ENCODE measurements around the gene PDZRN3.

The PDZRN3 gene

DNA sequence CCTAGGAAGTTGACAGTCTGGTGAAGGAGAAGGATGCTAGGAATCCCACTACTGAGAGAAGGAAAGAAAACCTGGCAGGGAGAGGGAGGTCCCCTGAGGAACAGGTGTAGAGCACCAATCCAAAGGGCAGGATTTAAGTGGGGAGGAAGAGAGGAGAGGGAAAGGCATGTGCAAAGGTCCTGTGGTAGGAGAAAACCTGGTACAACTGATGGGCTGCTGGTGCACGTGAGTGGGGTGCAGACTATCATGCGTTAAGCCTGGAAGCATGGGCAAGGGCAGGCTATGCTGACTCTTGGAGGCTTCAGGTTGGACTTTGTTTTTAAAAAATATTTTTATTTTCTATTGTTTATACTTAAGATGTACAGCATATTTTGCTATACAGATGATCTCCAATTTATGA lies 209.6 kb downstream of the PDZRN3 start:
- ATAC-seq, result no peak
- TF ChIP-seq ZNF70 (CRISPR knock-in tag; IDR thresholded peaks at IDR 0.05), result no peak
- TF ChIP-seq SNAI2 (CRISPR knock-in tag; IDR thresholded peaks at IDR 0.05), result no peak
- TF ChIP-seq, protein P1, sequence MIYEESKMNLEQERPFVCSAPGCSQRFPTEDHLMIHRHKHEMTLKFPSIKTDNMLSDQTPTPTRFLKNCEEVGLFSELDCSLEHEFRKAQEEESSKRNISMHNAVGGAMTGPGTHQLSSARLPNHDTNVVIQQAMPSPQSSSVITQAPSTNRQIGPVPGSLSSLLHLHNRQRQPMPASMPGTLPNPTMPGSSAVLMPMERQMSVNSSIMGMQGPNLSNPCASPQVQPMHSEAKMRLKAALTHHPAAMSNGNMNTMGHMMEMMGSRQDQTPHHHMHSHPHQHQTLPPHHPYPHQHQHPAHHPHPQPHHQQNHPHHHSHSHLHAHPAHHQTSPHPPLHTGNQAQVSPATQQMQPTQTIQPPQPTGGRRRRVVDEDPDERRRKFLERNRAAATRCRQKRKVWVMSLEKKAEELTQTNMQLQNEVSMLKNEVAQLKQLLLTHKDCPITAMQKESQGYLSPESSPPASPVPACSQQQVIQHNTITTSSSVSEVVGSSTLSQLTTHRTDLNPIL (CRISPR knock-in tag; IDR thresholded peaks at IDR 0.05; ENCODE audit: low read depth), result no peak
- TF ChIP-seq ZFP30 (CRISPR knock-in tag; IDR thresholded peaks at IDR 0.05), result no peak
- no peak for TF ChIP-seq CSDC2 (CRISPR knock-in tag; IDR thresholded peaks at IDR 0.05)
- no peak for TF ChIP-seq ZNF8 (CRISPR knock-in tag; IDR thresholded peaks at IDR 0.05)
- TF ChIP-seq, protein P2, sequence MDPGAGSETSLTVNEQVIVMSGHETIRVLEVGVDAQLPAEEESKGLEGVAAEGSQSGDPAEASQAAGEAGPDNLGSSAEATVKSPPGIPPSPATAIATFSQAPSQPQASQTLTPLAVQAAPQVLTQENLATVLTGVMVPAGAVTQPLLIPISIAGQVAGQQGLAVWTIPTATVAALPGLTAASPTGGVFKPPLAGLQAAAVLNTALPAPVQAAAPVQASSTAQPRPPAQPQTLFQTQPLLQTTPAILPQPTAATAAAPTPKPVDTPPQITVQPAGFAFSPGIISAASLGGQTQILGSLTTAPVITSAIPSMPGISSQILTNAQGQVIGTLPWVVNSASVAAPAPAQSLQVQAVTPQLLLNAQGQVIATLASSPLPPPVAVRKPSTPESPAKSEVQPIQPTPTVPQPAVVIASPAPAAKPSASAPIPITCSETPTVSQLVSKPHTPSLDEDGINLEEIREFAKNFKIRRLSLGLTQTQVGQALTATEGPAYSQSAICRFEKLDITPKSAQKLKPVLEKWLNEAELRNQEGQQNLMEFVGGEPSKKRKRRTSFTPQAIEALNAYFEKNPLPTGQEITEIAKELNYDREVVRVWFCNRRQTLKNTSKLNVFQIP (CRISPR knock-in tag; IDR thresholded peaks at IDR 0.05; ENCODE audit: borderline replicate concordance, low read depth), result no peak
- TF ChIP-seq, protein P3, sequence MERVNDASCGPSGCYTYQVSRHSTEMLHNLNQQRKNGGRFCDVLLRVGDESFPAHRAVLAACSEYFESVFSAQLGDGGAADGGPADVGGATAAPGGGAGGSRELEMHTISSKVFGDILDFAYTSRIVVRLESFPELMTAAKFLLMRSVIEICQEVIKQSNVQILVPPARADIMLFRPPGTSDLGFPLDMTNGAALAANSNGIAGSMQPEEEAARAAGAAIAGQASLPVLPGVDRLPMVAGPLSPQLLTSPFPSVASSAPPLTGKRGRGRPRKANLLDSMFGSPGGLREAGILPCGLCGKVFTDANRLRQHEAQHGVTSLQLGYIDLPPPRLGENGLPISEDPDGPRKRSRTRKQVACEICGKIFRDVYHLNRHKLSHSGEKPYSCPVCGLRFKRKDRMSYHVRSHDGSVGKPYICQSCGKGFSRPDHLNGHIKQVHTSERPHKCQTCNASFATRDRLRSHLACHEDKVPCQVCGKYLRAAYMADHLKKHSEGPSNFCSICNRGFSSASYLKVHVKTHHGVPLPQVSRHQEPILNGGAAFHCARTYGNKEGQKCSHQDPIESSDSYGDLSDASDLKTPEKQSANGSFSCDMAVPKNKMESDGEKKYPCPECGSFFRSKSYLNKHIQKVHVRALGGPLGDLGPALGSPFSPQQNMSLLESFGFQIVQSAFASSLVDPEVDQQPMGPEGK (CRISPR knock-in tag; IDR thresholded peaks at IDR 0.05; ENCODE audit: borderline replicate concordance), result no peak
- TF ChIP-seq TOX (CRISPR knock-in tag; IDR thresholded peaks at IDR 0.05; ENCODE audit: borderline replicate concordance), result no peak
- TF ChIP-seq GLIS3 (CRISPR knock-in tag; IDR thresholded peaks at IDR 0.05), result no peak
- no peak for TF ChIP-seq ESRRG (CRISPR knock-in tag; IDR thresholded peaks at IDR 0.05)
- TF ChIP-seq, protein P4, sequence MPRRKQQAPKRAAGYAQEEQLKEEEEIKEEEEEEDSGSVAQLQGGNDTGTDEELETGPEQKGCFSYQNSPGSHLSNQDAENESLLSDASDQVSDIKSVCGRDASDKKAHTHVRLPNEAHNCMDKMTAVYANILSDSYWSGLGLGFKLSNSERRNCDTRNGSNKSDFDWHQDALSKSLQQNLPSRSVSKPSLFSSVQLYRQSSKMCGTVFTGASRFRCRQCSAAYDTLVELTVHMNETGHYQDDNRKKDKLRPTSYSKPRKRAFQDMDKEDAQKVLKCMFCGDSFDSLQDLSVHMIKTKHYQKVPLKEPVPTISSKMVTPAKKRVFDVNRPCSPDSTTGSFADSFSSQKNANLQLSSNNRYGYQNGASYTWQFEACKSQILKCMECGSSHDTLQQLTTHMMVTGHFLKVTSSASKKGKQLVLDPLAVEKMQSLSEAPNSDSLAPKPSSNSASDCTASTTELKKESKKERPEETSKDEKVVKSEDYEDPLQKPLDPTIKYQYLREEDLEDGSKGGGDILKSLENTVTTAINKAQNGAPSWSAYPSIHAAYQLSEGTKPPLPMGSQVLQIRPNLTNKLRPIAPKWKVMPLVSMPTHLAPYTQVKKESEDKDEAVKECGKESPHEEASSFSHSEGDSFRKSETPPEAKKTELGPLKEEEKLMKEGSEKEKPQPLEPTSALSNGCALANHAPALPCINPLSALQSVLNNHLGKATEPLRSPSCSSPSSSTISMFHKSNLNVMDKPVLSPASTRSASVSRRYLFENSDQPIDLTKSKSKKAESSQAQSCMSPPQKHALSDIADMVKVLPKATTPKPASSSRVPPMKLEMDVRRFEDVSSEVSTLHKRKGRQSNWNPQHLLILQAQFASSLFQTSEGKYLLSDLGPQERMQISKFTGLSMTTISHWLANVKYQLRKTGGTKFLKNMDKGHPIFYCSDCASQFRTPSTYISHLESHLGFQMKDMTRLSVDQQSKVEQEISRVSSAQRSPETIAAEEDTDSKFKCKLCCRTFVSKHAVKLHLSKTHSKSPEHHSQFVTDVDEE (CRISPR knock-in tag; IDR thresholded peaks at IDR 0.05), result no peak
- no peak for TF ChIP-seq BACH2 (CRISPR knock-in tag; IDR thresholded peaks at IDR 0.05; ENCODE audit: borderline replicate concordance)
- TF ChIP-seq TCF4 (CRISPR knock-in tag; IDR thresholded peaks at IDR 0.05; ENCODE audit: borderline replicate concordance), result no peak
- TF ChIP-seq ZNF565 (CRISPR knock-in tag; conservative IDR thresholded peaks at IDR 0.05; ENCODE audit: low read depth), result no peak

DNA sequence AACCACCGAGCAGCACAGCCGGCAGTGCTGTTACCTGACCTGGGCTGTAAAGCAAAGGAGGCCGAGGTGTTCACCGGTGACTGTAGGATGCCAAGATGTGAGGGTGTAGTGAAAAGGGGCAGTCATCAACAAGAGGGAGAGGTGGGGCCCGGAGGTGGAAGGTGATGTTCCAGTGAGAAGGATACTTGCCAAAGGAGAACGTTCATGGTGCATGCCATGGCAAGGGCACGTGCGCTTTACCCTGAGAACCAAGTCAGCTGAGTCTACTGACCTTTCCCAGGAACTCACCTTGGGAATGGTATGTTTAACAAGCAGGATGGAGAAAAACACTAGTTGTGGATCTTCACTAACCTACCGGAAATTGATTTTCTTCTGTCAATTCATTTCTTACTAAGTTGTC lies 211.1 kb downstream of the PDZRN3 start:
- ATAC-seq, result no peak
- no peak for TF ChIP-seq ARNTL (CRISPR knock-in tag; IDR thresholded peaks at IDR 0.05; ENCODE audit: borderline replicate concordance, low read depth)
- no peak for TF ChIP-seq ZNF8 (CRISPR knock-in tag; IDR thresholded peaks at IDR 0.05)
- no peak for TF ChIP-seq SNAI2 (CRISPR knock-in tag; IDR thresholded peaks at IDR 0.05)
- TF ChIP-seq ZFP3 (CRISPR knock-in tag; IDR thresholded peaks at IDR 0.05), result no peak
- no peak for TF ChIP-seq RARB (CRISPR knock-in tag; IDR thresholded peaks at IDR 0.05)
- no peak for TF ChIP-seq BACH2 (CRISPR knock-in tag; IDR thresholded peaks at IDR 0.05; ENCODE audit: borderline replicate concordance)
- TF ChIP-seq GLIS3 (CRISPR knock-in tag; IDR thresholded peaks at IDR 0.05), result no peak
- TF ChIP-seq, protein P3 (CRISPR knock-in tag; IDR thresholded peaks at IDR 0.05; ENCODE audit: borderline replicate concordance), result no peak
- no peak for TF ChIP-seq TCF4 (CRISPR knock-in tag; IDR thresholded peaks at IDR 0.05; ENCODE audit: borderline replicate concordance)
- TF ChIP-seq ISL1 (CRISPR knock-in tag; IDR thresholded peaks at IDR 0.05), result no peak
- no peak for TF ChIP-seq ZC3H10 (CRISPR knock-in tag; IDR thresholded peaks at IDR 0.05)
- no peak for TF ChIP-seq ZNF70 (CRISPR knock-in tag; IDR thresholded peaks at IDR 0.05)
- TF ChIP-seq TOX (CRISPR knock-in tag; IDR thresholded peaks at IDR 0.05; ENCODE audit: borderline replicate concordance), result no peak

DNA sequence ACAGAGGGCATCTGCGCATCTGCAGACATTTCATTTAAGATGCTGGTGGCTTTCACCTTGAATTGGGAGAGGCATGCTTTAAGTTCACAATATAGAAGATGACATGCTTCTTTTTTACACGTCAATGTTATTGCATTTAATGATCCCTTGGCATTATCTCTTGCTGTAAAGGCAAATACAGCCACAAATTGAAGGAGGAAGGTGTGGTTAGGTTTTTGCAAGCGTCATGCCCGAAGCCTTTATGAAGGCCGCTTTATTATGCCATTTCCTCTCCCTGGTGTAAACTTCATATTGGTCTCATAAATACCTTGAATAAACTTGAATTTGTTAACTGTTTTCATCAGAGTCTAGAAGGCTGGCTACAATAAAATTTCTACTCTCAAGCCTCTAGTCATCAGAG lies 212.7 kb downstream of the PDZRN3 start:
- no peak for ATAC-seq
- TF ChIP-seq, protein P3 (CRISPR knock-in tag; IDR thresholded peaks at IDR 0.05; ENCODE audit: borderline replicate concordance), result no peak
- TF ChIP-seq, protein P4 (CRISPR knock-in tag; IDR thresholded peaks at IDR 0.05), result no peak
- TF ChIP-seq SNAI2 (CRISPR knock-in tag; IDR thresholded peaks at IDR 0.05) (no peak), ZNF565 (CRISPR knock-in tag; conservative IDR thresholded peaks at IDR 0.05; ENCODE audit: low read depth) (no peak), BACH2 (CRISPR knock-in tag; IDR thresholded peaks at IDR 0.05; ENCODE audit: borderline replicate concordance) (no peak), ZC3H10 (CRISPR knock-in tag; IDR thresholded peaks at IDR 0.05) (no peak), CSDC2 (CRISPR knock-in tag; IDR thresholded peaks at IDR 0.05) (no peak), ISL1 (CRISPR knock-in tag; IDR thresholded peaks at IDR 0.05) (no peak), ARNTL (CRISPR knock-in tag; IDR thresholded peaks at IDR 0.05; ENCODE audit: borderline replicate concordance, low read depth) (no peak), ZNF8 (CRISPR knock-in tag; IDR thresholded peaks at IDR 0.05) (no peak)
